Amygdala (tissue), 56 donors: ENCODE results near the gene PLRG1.
A peak's percentile ranks its signal among the peaks of the same experiment; 100 is the strongest.

ENCODE experiments used
- DNase-seq, 56 donors: peaks; one replicate each; lab custom pipeline; 2025; lab: John Stamatoyannopoulos, UW

Gene PLRG1

DNA sequence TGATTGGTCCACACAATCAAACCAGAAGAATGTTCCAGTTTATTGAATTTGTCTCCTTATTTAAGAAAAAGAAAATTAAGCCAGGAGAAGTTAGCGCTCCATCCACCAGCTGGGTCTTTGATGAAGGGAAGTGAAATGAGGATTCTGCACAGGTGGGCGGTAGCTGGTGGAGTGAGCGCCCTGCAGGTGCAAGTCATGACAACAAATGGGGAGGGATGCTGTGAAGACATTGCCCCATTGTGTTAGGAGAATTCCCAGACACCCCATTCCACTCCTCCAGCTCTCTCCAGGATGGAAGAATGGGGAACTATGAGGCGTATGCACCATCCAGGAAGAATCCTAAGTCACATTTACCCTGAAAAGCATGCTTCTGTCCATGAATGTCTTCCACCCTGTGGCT, 22.9 kb downstream of the PLRG1 start:
- no peak for DNase-seq

DNA sequence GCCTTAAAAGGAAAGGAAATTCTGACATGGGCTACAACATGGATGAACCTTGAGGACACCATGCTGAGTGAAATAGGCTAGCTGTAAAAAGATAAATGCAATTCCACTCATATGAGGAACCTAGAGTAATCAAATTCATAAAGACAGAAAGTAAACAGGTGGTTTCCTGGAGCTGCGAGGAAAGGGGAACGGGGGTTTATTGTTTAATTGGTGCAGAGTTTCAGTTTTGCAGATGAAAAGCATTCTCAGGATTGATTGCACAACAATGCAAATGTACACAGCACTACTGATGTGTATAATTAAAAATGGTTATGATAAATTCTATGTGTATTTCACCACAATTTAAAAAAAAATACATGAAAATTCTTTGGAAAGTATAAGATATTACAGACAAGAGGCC, 24.0 kb downstream of the PLRG1 start:
- no peak for DNase-seq

DNA sequence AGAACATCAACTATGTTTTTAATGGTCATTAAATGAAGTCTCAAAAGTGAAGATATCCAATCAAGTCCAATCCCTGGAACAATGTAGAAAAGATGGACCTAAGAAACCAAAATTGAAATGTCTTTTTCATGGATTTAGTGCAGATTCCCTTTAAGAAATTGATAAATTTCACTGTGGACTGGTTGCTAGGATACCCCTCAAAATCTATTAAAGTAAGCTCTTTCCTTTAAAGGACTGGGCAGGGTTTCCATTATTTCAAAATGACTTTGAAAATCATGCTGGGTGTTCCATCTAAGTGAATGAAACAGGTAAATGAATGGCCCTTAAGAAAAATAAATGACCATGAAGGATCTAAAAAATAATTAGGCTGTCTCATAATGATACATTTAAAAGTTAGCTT, 28.6 kb downstream of the PLRG1 start:
- DNase-seq: no peak

DNA sequence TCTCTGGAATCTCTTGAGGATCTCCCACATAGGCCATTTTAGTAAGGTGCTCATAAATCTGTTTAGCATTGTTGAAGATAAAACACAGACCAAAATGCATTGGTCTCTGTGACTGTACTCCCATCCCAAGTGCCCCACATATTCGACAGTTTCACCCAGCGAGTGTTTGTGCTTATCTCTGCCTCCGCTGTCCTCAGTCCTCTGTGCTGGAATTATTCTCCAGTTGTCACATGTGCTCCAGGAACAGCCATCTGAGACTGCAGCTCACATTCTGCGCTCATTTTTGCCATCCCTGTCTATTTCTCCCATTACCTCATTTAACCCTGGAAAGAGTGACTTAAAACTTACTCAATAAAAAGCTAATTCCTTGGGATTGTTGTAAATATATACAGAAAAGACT, 31.0 kb downstream of the PLRG1 start:
- DNase-seq: no peak

DNA sequence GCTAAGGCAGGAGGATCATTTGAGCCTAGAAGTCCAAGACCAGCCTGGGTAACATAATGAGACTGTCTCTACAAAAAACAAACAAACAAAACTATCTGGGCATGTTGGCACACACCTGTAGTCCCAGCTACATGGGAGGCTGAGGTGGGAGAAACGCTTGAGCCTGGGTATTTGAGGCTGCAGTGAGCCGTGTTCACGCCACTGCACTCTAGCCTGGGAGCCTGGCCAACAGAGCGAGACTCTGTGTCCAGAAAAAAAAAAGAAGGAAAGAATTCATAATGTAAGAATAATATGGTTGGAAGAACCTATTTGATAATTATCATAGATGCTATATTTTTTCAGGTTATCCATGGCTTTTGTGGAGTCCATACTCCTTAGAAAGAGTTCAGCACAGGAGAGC, 32.6 kb downstream of the PLRG1 start:
- DNase-seq: no peak

DNA sequence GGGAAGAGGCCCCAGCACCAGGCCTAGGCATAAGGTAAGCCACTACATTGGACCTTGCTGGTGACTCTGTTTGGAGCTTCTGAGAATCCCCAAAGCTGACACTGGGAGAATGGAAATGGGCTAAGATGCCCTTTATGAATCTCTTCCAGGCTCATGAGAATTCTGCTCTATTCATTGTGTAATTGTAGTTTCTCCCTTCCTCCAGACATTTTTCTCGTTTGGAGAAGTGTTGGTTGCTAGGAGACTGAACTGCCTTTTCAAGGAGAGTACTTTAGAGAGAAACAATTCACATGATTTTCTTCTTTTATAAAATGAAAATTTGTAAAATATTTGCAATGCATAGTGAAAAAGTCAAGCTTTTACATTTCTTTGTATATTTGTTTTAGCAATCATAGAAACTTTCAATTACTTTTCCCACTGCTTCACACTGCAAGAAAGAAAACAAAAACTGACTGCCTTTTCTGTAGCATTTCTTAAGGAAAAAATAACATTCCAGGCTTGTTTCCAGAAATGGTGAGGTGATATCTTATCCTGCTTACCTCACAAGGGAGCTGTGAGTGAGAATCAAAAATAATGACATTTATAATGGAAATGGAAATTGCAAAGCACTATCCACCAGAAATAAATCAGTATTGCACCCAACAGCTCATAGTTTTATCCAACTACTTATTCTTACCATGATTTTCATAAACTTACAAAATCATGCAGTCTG, 33.7 kb downstream of the PLRG1 start:
- peak in 1 of 56 donors; percentile 5 for DNase-seq

DNA sequence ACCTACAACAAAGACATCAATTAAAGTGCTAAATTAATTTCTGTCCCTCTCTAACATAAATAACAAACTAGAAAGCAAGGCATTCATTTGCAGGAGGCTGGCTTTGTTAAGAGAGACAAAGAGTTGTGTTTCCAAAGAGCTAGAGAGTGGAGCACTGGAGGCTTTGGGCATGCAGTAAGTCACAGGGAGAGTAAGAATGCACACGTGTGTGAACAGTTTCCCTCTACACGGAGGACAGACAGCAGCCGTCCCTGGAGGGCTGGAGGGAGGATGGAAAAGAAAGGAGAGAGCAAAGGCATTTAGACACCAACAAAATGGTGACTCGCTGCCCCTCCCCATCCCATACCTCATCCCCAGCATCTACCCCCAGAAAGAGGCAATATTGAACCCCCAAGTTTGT, 38.2 kb downstream of the PLRG1 start:
- no peak for DNase-seq

DNA sequence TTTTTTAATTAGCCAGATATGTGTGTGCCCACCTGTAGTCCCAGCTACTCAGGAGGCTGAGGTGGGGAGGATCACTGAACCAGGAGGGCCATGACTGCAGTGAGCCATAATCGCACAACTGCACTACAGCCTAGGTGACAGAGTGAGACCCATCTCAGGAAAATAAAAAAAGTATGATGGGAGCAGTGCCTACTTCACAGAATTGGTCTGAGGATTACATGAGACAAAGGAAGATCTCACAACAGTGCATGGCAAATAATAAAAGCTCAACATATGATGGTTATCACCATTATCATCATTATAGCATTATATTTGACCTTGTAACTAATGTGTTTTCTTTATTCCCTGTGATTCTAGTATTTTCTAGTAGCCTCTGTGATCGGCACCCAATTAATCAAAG, 38.7 kb downstream of the PLRG1 start:
- no peak for DNase-seq

DNA sequence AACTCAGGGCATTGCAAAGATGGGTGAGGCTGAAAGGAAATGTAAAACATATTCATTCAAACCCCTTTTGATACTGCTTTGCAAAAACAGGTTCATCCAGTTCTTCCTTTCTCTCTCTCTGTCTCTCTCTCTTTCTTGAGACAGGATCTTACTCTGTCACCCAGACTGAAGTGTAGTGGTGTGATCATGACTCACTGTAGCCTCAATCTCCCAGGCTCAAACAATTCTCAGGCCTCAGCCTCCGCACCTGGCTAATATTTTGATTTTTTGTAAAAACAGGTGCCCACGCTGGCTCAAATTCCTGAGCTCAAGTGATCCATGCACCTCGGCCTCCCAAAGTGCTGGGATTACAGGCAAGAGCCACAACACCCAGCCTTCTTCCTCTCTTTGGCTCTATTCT, 43.0 kb downstream of the PLRG1 start:
- DNase-seq: no peak

DNA sequence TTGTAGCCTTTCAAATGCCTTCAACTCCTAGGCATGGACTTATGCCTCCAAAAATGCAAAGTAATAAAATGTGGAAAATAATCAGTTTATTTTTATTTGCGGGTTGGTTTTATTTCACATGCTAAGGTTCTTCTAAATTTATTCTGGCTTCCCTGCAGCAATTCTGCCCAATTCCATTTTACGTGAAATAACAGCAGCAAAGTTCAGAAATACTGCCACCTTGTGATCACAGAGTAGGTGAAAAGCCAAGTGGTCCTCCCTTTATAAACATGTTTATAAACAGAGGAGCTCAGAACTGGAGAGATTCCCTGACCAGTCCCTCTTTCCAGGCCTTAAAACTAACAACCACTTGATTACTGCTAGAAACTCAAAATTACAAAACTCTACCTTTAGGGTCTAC, 43.9 kb downstream of the PLRG1 start:
- peak in 2 of 56 donors; percentile 2 to 12 for DNase-seq

DNA sequence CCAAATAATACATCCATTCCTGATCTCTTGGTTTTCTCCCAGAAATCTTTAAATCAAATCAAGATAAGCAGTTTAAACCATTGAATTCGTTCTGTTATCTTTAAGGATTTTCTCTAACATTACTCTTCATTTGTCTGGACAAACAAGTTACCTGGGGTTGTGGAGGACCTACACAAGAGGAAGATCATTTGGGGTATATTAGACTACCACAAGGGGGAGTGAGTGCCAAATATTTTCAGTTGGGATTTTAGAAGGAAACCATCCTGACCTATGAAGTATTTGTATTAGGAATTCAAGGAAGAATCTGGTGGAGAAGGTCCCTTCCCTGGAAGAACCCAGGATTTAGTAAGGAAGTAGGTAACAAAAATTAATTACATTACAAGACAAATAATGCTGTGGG, 46.6 kb downstream of the PLRG1 start:
- no peak for DNase-seq

DNA sequence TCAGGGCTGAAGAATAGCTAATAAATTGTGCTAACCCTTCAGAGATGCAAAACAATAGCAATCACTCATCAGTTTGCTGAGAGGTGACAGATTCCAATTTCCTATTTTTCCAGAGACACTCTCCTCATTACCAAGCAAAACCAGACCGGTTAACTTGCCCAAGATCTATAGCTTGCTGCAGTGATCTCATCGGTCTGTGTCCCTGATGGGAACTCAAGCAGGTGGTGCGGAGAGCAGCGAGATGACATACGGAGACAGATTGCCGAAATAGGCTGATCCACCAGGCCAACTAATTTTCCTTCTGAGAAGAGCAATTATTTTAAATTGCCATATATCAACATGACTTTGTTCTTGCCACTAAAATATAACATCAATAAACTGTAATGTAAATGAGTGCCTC, 48.1 kb downstream of the PLRG1 start:
- DNase-seq: no peak

DNA sequence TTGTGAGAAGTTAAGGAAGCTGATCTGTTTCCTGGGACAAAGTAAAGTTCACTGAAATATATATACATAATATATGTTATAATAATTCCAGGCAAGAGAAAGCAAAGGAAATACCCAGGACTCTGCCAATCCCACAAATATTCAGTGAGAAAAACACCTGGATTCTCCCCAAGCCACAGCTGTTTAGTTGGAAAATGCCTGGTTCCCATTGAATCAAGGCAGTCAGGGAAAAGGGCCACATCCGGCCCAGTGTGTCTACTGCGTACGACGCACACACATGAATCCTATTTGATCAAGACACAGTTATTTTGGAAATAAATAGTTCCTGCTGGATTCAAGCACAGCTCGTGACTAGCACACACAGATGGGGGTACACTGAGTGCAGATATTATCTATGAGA, 52.3 kb downstream of the PLRG1 start:
- DNase-seq: no peak

DNA sequence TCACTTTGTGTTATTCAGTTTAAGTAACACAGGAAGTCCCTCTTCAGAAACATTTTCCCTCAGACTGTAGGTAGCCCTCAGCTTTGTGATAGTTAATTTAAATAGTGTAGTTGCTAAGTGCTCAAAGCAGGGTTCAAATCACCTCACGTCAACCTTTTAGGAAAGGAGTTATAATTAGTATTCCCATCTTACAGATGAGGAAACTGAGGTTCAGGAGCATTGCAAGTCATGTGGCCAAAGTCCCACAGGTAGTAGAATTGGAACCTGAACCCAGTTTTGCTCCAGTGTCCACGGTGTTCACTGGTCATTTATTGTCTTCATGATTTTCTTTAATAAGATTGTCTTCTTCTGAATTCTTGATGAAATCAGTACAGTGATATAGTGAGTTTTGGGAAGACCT, 54.3 kb downstream of the PLRG1 start:
- no peak for DNase-seq

DNA sequence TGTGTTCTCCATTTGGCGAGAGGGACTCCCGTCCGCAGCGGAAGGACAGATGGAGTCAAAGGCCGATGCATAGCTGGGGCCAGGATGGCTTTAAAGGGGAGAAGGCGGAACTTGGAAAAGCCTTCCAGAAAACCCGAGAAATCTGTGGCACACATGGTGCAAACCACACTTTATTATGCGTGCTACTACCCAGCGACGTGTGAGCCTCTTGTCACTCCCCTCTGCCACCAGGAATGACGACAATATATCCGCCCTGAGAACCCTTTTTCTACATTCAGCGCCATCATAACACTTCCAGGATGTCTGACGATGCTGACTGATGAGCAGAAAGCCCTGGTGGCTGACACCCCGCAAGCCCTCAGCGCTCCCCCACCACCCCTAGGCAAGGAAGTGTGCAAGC, 57.9 kb downstream of the PLRG1 start:
- DNase-seq: no peak

DNA sequence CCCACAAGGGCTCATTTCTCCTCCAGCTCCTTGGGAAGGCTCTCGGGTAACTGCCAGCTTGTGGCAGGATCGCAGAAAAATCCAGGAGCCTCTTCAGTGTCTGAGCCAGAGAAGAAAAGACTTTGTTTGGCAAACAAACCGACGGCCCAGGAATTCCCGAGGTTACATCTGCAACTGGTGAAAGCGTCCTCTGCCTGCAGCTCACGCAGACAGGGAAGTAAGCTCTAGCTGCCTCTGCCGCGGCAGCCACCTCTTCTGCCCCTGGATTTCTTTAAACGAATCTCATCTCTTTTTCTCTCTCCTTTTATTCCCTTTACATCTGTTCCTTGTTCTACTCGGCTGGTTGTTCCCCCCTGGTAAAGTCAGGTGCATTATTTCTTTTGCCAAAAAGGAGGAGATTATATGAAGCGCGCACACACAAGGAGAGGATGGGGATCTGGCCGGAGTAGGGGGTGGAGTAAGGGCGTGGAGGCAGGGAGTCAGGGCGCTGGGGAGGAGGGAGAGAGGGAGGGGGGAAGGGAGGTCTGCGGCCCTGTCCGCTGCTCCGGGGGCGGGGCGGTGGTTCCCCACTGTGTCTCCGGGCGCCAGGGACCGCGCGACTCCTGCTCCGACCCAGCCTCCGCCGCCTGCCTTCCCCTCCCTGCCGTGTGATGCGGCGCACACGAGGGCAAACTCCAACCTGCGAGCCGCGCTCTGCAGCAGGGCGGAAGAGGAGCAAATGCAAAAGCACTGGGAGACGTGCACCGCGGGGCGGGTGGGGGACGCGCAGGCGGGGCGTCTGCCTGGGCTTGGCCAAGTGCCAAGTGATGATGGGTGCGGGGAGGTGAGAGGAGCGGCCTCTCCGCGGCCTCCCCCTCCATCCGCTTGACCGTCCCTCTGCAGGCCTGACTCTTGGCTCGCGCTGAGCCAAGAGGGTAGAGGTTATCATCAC, 58.6 kb downstream of the PLRG1 start, which contains the start of gene DCHS2:
Gene DCHS2 (minus strand): TSS at position 459 of the 931 bp plus-strand sequence. CDS start 444 bp downstream, at position 15.
- peak in 4 of 56 donors; percentile 11 to 53 (median 32) for DNase-seq

DNA sequence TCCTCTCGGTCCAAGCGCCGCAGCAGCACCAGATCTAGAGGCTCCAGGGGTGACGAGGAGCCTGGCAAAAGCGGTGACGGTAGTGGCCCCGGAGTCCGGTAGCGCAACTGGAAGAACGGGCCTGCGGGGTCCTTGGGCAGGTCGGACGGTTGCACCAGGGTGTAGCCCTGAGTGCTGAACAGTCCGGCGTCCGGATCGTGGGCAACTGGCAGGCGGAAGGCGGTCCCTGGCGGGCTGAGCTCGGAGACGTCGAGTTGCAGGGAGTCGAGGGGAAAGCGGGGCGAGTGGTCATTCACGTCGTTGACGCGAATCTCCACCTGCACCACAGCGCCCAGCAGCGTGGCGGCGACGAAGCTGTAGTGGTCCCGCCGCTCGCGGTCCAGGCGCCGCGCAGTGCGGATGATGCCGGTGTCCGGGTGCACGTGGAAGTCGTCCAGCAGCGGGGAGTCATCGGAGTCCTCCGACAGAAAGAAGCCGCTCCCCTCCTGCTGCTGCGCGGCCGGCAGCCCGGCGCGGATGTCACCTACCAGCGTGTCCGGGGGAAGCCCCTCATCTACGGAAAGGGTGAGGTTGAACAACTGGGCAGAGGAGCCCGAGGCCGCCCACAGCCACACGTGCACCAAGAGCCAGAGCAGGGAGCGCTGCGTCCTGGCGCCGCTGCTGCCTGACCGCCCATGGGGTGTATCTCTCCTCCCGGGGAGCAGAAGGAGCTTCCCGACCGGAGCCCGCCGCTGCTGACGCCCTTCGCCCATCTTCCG, 59.4 kb downstream of the PLRG1 start:
- peak in 3 of 56 donors; percentile 11 to 20 (median 20) for DNase-seq

DNA sequence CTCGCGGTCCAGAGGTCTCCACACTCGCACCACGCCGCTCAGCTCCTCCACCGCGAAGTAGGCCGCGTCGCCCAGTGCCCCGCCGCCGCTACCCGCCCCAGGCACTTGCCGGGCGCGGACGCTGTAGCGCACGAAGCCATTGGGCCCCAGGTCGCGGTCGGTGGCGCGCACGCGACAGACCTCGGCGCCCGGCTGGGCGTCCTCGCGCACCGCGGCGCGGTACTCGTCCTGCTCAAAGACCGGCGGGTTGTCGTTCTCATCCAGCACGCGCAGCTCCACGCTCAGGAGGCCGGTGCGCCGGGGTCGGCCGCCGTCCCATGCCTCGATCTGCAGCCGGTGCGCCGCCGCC, 60.0 kb downstream of the PLRG1 start:
- DNase-seq: no peak

DNA sequence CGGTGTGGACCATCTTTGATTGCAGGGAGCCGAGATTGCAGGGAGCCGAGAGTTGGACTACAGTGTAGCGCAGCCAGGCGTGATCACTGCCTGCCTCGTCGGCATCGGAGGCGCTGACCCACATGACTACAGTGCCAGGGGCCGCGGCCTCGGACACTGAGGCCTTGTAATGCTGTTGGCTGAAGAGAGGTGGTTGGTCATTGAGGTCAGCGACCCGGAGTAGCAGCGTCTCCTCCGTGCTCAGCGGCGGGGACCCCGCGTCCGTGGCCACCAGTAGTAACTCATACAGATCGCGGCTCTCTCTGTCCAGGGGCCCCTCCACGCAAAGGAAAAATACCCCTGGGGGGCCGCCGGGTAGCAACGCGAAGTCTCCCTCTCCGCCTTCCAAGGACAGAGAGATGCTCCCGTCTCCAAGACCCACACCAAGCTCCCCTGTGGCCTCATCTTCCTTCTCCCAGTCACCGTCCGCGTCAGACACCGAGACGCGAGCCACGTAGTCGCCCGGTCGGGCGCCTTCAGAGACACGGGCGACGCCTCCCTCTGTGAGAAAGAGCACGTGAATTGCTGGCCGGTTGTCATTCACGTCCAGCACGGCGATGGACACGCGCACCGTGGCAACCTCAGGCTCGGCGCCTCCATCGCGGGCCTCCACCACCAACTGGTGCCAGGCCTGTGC, 60.5 kb downstream of the PLRG1 start:
- no peak for DNase-seq

DNA sequence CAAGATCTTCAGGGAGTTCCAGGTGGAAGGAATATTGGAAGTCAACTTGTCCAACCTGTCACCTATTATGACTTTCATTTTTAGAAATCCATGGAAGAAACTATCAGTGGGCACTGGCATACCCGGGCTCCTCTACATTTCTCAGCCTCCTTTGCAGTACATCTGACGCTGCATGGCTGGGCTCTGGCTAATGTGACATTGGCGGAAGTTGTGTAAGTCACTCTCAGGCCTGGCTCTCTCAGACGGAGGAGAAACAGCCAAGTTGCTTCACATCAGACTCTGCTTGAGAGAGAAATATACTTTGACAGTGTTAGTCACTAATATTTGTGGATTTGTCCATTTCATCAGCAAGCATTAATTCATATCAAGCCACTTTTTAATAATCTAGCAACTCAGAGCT, 63.1 kb downstream of the PLRG1 start:
- DNase-seq: no peak
